AG09309 (cell line): ENCODE measurements around the gene CACNA1S.

ENCODE experiments used
- DNase-seq: peaks from one replicate; pipeline ENCODE4 v3.0.0-alpha.2; 2010; ENCODE audit warnings: low read depth
- H3K4me3 ChIP-seq: 2 replicates; pipeline ENCODE4 v1.5.1; 2011; ENCODE audit warnings: mild to moderate bottlenecking, low read depth, low read length, moderate library complexity; ENCODE audit not compliant: control insufficient read depth
- CTCF ChIP-seq: IDR thresholded peaks from 2 replicates; pipeline ENCODE4 v1.5.1; 2011; ENCODE audit warnings: mild to moderate bottlenecking, low read depth, low read length, inconsistent platforms; ENCODE audit not compliant: insufficient read depth, control insufficient read depth; ENCODE audit errors: missing control alignments

Gene CACNA1S

GRCh38 chr1:201112173-201112731 lies at the start of gene CACNA1S:
Gene CACNA1S, minus strand, starts transcription at chr1:201112426. Its CDS starts 87 bp downstream, at chr1:201112339.
- no peak within 1 kb of the TSS for H3K4me3 ChIP-seq
- DNase-seq = no peak
- no peak for TF ChIP-seq CTCF

- H3K4me3 ChIP-seq = no peak overlapping the region
- no peak for DNase-seq
- no peak for TF ChIP-seq CTCF
These were observed 45.7 kb upstream of the CACNA1S start for GRCh38 chr1:201157949-201158348.

- H3K4me3 ChIP-seq = no peak overlapping the region
- no peak for TF ChIP-seq CTCF
- no peak for DNase-seq
These were observed 44.6 kb upstream of the CACNA1S start for GRCh38 chr1:201156819-201157218.

- no peak for TF ChIP-seq CTCF
- H3K4me3 ChIP-seq = no peak overlapping the region
- DNase-seq = no peak
These were observed 44.1 kb upstream of the CACNA1S start for GRCh38 chr1:201156346-201156745.

- DNase-seq = no peak
- TF ChIP-seq CTCF = no peak
- no peak overlapping the region for H3K4me3 ChIP-seq
These were observed 43.1 kb upstream of the CACNA1S start for GRCh38 chr1:201155354-201155753.

- DNase-seq = peak; percentile 67
- no peak for TF ChIP-seq CTCF
- peak within 1 kb of the TSS; percentile 87 for H3K4me3 ChIP-seq
These were observed 42.4 kb upstream of the CACNA1S start, which contains the start of gene TMEM9 for GRCh38 chr1:201154389-201155165. Gene TMEM9, minus strand, starts transcription at chr1:201154474. Its CDS starts 551 bp downstream, at chr1:201153923.
